Activated T-helper 2 cell treated with anti-CD3 and anti-CD28 coated beads, Interferon-gamma antibody, Interleukin-2, Interleukin-4, amounts not matched to agents 10 μg/mL and 5 μg/mL and 100 μg/mL, durations not matched to agents 14 hours and 24 hours and 36 hours (primary cell): ENCODE measurements around the gene SV2B. TPM values are rescaled to one million over a fixed set of nuclear protein-coding genes. Genes with fewer than 3 reads are reported as not detected.

Experiments
- DNase-seq: peaks from one replicate; pipeline ENCODE4 v3.0.0; 2021; ENCODE audit warnings: low spot score
- H3K27ac Mint-ChIP-seq: one replicate; pipeline ENCODE4 v1.8.0; 2021; ENCODE audit warnings: mixed read lengths
- H3K27me3 Mint-ChIP-seq: one replicate; pipeline ENCODE4 v1.8.0; 2021; ENCODE audit warnings: low read depth, mixed read lengths
- H3K36me3 Mint-ChIP-seq: one replicate; pipeline ENCODE4 v1.8.0; 2021; ENCODE audit warnings: low read depth, mixed read lengths
- H3K4me1 Mint-ChIP-seq: one replicate; pipeline ENCODE4 v1.8.0; 2021; ENCODE audit warnings: low read depth, mixed read lengths
- H3K4me3 Mint-ChIP-seq: one replicate; pipeline ENCODE4 v1.8.0; 2021; ENCODE audit warnings: low read depth, mild to moderate bottlenecking, moderate library complexity, mixed read lengths
- H3K9me3 Mint-ChIP-seq: one replicate; pipeline ENCODE4 v1.8.0; 2021; ENCODE audit warnings: mixed read lengths
- intact Hi-C: fragments of 100-400 bp; cut with micrococcal nuclease; formaldehyde crosslinking; loops from one replicate; pipeline ENCODE4 v1.15.1; 2023
- total RNA-seq: library from RNA; stranded (reverse); gene quantifications from 2 replicates; pipeline ENCODE4 v1.2.3, GENCODE V29; 2022

The SV2B gene
- total RNA-seq, 1 donor from 2014 or later, result 0.02 TPM

DNA sequence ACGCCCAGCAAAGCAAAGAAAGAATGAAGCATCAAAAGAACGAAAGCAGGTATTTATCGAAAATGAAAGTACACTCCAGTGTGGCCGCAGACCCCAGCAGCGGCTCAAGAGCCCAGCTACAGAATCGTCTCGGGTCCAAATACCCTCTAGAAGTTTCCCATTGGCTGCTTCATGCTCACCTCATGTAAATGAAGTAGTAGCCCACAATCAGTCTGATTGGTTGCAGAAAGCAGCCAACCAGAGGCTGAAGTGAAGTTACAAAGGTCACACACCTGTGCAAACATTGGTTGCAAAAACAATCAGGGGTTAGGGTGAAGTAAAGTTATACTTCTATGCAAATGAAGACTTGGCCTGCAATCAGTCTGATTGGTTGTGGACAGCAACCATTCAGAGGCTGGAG, 32.0 kb downstream of the SV2B start:
- Mint-ChIP-seq H3K27me3 (peaks cover 5% of the 10 kb centered on the region), H3K9me3 (no peaks in the 10 kb centered on the region), H3K36me3 (no peaks in the 10 kb centered on the region), H3K4me1 (no peaks in the 10 kb centered on the region), H3K27ac (no peak overlapping the region), H3K4me3 (no peak overlapping the region)
- no peak for DNase-seq
- intact Hi-C loops, result no loop called here

DNA sequence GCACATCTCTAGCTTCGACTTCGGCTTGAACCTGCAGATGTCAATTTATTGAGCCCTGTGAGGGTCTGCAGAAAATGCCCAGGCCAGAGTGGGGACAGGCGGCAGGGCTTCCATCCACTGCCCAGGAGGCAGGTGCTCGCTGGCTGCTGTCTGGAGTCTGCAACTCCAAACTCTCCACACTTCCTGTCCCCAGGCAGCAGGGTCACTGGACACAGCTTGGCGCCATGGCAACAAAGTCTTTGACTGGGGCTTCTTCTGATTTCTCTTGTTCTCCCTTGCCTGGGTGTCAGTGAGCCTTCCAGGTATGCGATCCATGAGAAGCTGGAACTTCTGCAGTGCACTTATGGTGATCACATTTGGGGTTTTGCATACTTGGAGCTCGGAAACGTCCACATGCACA, 33.5 kb downstream of the SV2B start:
- peaks cover 4% of the 10 kb centered on the region for H3K27me3 Mint-ChIP-seq
- H3K4me1 Mint-ChIP-seq, result no peaks in the 10 kb centered on the region
- H3K36me3 Mint-ChIP-seq, result no peaks in the 10 kb centered on the region
- no peak overlapping the region for H3K4me3 Mint-ChIP-seq
- DNase-seq, result no peak
- intact Hi-C loops, result no loop called here
- H3K27ac Mint-ChIP-seq, result no peak overlapping the region
- no peaks in the 10 kb centered on the region for H3K9me3 Mint-ChIP-seq

DNA sequence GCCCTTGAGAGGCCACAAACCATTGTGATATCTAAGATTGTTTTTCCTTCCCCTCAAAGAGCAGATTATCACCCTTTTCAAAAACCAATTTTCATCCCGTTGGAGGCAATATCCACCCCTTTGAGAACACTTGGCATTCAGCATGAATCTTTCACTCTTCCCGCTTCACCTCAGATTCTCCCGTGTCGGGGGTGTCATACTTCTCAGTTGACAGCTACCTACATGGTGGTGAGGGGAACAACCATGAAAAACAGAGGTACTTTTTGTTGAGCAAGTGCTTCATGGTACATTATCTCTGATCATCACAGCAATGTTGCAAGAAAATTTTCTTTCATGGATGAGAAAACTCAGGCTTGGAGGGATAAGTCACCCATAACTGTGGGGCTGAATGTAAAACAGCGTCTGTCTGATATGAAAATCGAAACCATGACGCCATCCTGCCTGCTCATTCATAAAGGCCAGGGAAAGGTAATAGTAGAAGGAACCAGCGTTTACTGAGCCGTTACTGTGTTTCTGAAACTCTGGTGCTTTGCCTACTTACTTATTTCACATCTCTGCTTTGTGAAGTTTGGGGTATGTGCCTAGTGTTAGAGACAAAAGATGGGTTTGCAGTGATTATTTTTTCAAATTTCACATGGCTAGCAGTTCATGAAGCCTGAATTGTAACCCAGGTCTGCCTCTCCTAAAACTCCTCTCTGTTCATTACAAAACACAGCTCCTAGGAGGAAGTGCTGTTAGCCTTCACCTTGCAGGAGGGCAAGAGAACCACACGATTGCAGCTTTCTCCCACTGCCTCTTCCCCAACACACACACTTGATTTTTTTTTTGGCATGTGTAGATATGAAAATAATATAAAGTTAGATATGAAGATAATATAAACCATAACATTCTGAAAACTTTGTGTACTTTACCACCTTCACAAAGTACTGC, 35.4 kb downstream of the SV2B start:
- H3K27me3 Mint-ChIP-seq, result peaks cover 11% of the 10 kb centered on the region
- no peak overlapping the region for H3K27ac Mint-ChIP-seq
- DNase-seq, result no peak
- H3K9me3 Mint-ChIP-seq, result no peaks in the 10 kb centered on the region
- intact Hi-C loops, result no loop called here
- H3K36me3 Mint-ChIP-seq, result no peaks in the 10 kb centered on the region
- no peaks in the 10 kb centered on the region for H3K4me1 Mint-ChIP-seq
- no peak overlapping the region for H3K4me3 Mint-ChIP-seq

DNA sequence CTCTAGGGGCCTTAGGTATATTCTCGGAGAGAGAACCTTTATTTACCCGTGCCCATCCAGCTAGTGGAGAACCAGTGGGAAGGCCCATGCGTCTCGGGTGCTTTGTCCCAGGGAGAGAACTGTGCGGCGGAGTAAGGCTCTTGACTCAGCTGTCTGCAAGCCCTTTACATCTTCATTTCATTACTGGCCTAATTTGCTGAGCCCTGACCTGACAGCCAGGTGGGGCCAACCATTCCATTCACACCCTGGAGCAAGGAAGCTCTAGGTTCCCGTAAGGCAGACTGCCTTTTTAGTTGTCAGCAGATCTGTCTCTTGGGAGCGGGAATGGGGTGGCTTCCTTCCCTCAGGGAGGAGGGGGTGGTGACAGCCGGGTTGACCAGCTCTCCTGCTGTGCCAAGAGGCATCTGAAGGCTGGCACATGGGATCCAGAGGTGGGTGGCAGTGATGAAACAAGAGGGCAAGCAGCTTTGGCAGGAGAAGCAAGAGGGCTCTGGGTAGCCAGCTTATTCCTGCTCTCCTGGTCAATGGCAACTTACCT, 36.4 kb downstream of the SV2B start:
- intact Hi-C loops, result no loop called here
- no peak overlapping the region for H3K4me3 Mint-ChIP-seq
- no peaks in the 10 kb centered on the region for H3K9me3 Mint-ChIP-seq
- DNase-seq, result no peak
- no peaks in the 10 kb centered on the region for H3K36me3 Mint-ChIP-seq
- H3K27ac Mint-ChIP-seq, result no peak overlapping the region
- H3K27me3 Mint-ChIP-seq, result peaks cover 13% of the 10 kb centered on the region
- H3K4me1 Mint-ChIP-seq, result no peaks in the 10 kb centered on the region

DNA sequence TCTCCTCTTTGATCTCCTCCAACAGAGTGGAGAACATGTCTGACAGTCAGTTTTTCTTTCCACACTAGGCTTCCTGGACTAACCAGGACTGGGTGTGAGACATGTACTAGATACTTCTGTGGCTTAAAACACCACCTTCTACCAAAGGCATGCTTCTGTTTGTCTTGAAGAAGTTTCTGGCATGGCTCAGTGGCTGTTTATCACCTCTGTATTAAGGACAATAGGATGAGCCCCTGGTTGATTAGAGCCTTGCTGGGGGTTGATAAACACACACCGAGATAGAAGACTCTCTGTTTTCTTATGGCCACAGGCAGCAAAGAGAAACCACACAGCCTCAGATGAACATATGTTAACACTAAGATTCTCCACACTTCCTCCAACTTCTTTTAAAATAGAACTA, 40.5 kb downstream of the SV2B start:
- no peak overlapping the region for H3K4me3 Mint-ChIP-seq
- peaks cover 21% of the 10 kb centered on the region for H3K27me3 Mint-ChIP-seq
- no peak for DNase-seq
- H3K9me3 Mint-ChIP-seq, result no peaks in the 10 kb centered on the region
- H3K27ac Mint-ChIP-seq, result no peak overlapping the region
- intact Hi-C loops, result no loop called here
- no peaks in the 10 kb centered on the region for H3K36me3 Mint-ChIP-seq
- no peaks in the 10 kb centered on the region for H3K4me1 Mint-ChIP-seq

DNA sequence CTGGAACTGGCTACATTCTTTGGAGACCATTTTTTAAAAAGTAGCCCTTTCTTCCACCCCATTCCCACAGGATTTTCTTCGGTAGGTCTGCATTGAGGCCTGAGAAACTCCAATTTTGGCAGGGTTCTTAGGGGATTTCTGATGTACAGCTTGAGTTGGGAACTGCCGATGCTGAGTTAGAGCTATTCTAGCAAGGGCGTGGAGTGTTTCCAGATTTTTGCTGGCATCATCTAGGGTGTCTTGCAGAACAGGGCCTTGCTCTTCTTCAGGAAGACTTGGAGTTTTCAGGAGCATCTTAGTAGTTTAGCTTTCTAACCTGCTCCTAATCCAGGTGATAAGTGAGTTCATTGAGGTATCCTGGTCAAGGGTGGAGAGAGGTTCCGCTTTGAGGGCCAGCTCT, 41.0 kb downstream of the SV2B start:
- intact Hi-C loops, result no loop called here

DNA sequence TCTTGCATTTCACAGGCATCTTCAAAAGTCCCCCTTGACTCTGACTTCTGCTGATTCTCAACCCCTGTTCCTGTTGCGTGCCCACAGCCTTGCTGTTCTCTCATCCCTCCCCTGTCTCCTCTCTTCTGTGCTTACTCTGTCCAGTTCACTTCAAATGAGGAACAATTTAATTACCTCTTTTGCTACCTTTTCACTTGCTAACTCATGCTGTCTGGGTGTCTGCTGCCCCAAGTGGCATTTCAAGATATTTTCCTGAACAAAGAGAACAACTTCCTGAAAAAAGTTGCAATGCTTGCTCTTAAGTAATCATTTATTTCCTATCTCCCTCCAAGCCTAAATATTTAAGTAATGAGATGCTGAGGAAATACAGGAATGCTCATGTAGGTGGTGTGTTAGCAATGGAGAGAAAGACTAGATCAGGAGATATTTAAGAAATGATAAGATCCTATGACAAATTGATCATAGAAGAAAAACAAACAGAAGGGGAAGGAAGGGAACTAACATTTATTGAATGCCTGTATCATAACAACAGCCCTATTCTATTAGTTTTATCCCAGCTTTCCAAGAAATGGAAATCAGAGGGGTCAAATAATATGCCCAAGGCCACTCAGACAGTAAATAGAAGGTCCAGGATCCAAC, 42.2 kb downstream of the SV2B start:
- no peak overlapping the region for H3K4me3 Mint-ChIP-seq
- H3K36me3 Mint-ChIP-seq, result no peaks in the 10 kb centered on the region
- H3K27me3 Mint-ChIP-seq, result peaks cover 23% of the 10 kb centered on the region
- H3K27ac Mint-ChIP-seq, result no peak overlapping the region
- no peaks in the 10 kb centered on the region for H3K9me3 Mint-ChIP-seq
- intact Hi-C loops, result no loop called here
- H3K4me1 Mint-ChIP-seq, result no peaks in the 10 kb centered on the region
- no peak for DNase-seq

More for the DNA sequence above, 41.0 kb downstream of the SV2B start:
- DNase-seq, result no peak
- Mint-ChIP-seq H3K9me3 (no peaks in the 10 kb centered on the region), H3K27me3 (peaks cover 19% of the 10 kb centered on the region), H3K36me3 (no peaks in the 10 kb centered on the region), H3K4me1 (no peaks in the 10 kb centered on the region), H3K4me3 (no peak overlapping the region), H3K27ac (no peak overlapping the region)

DNA sequence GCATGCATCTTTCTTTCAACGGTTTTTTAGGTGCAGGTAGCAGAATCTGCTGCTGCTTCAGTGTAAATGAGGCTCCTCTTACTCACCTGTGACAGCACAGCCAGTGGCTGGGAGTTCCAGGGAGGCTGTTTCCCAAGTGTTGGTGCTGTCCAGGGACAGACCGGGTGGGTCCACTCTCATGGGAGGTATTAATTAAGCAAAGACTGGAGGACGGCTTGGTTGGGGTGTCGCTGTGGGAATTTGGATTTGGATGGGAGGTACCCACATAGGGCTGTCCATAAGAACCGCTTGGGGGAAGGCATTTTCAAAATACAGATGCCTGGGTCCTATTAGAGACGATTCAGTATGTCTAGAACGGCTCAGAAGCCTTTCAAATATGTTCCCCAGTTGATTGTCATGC, 42.9 kb downstream of the SV2B start:
- H3K9me3 Mint-ChIP-seq, result no peaks in the 10 kb centered on the region
- no peak overlapping the region for H3K4me3 Mint-ChIP-seq
- H3K4me1 Mint-ChIP-seq, result no peaks in the 10 kb centered on the region
- no peak for DNase-seq
- H3K27ac Mint-ChIP-seq, result no peak overlapping the region
- H3K27me3 Mint-ChIP-seq, result peaks cover 24% of the 10 kb centered on the region
- intact Hi-C loops, result no loop called here
- no peaks in the 10 kb centered on the region for H3K36me3 Mint-ChIP-seq

DNA sequence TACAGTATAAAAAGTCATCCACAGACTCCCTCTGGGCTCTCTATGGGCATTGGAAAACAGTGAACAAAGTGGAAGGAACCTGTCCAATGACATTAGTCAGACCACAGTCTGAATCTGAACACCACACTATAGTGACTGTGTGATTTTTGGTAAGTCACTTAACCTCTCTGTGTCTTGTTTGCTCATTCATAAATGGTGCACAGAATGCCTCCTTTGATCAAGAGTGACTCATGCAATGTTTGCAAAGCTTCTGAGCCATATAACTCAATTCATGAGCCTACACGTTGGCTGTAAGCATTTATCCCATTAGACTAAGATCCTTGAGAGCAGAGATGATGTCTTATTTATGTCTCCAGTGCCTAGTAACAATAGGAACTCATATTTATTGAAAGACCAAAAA, 46.7 kb downstream of the SV2B start:
- Mint-ChIP-seq H3K4me3 (no peak overlapping the region), H3K9me3 (no peaks in the 10 kb centered on the region), H3K27me3 (peaks cover 27% of the 10 kb centered on the region), H3K27ac (no peak overlapping the region), H3K4me1 (no peaks in the 10 kb centered on the region), H3K36me3 (no peaks in the 10 kb centered on the region)
- intact Hi-C loops, result no loop called here
- no peak for DNase-seq

DNA sequence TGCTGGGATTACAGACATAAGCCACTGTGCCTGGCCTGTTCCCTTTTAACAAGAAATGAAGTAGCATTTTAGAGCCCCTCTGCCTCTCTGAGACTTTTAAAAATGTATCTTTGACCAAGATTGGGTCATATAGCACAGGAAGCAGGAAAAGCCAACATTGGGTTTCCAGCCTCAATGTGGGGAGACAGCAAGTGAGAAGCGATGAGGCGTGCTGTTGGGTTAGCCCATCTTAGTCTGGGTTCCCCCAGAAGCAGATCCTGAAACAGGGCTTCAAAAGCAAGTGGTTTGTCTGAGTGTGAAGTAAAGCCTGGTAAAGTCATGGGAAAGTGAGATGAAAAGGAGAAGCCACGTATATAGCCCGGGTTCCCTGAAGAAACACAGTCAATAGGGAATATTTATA, 48.2 kb downstream of the SV2B start:
- peaks cover 21% of the 10 kb centered on the region for H3K27me3 Mint-ChIP-seq
- no peak overlapping the region for H3K27ac Mint-ChIP-seq
- no peaks in the 10 kb centered on the region for H3K9me3 Mint-ChIP-seq
- H3K4me3 Mint-ChIP-seq, result no peak overlapping the region
- no peak for DNase-seq
- intact Hi-C loops, result no loop called here
- H3K36me3 Mint-ChIP-seq, result no peaks in the 10 kb centered on the region
- no peaks in the 10 kb centered on the region for H3K4me1 Mint-ChIP-seq

DNA sequence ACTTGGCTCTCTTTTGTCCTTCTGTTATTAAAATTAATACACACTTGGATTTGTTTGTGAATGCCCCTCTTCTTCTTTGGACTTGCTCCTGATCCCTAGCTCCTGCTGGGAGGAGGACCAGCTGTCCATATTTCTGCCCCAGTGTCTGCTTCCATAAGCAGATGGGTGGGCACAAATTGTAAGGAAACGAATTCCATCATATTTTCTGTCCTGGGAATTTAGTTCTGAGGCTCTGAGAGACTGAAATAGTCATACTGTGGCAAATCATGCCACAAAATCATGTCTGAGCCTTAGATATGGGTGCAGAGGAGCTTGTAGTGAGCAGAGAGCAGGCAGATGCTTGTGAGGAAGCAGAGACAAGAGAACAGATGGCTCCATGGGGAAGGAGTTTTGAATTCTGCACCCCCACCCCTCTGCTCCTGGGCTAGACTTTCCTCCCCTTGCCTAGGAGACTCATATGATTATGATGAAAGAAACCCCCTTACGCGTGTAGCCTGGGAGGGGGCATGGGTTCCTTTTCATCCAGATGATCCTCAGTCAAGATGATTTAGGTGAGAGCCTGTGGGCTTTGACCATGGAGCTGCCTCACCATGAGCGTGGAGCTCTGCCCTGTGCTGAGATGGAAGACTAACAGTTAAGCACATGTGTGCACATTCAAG, 50.6 kb downstream of the SV2B start:
- DNase-seq, result no peak
- H3K4me3 Mint-ChIP-seq, result no peak overlapping the region
- no peaks in the 10 kb centered on the region for H3K9me3 Mint-ChIP-seq
- no peaks in the 10 kb centered on the region for H3K4me1 Mint-ChIP-seq
- peaks cover 22% of the 10 kb centered on the region for H3K27me3 Mint-ChIP-seq
- no peak overlapping the region for H3K27ac Mint-ChIP-seq
- no peaks in the 10 kb centered on the region for H3K36me3 Mint-ChIP-seq
- intact Hi-C loops, result no loop called here

DNA sequence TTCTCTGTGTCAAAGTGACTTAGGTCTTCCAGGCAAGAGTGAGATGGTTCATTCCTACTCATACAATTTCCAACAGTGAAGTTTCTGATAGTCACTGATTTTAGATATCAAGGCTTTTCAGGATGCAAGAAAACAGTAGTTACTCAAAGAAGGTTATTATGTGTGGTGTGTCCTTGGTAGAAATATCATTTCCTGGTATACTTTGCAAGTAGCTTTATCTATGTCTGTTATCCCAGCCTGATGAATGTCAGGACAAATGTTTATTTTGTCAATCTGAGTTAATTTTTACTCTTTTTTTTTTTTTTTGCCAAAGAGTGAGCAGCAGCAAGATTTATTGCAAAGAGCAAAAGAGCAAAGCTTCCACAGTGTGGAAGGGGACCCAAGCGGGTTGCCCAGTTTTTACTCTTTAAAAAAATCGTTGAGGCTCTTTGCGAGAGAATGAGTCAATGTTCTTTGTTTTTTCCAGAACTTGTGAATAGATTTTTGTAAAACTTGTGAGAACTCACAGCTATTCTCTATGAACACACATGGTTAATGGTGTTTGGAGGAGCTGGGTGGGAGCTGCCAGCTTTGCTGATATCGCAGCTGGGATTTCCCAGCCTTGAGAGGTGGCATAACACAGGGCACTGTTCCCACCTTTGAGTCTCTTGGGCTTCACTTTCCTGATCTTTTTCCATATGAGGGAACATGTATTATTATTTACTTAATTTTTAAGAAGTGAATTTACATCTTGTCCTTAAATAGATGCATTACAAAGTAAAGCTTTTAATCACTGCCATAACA, 51.9 kb downstream of the SV2B start:
- Mint-ChIP-seq H3K27me3 (peaks cover 20% of the 10 kb centered on the region), H3K36me3 (no peaks in the 10 kb centered on the region), H3K4me1 (no peaks in the 10 kb centered on the region), H3K9me3 (no peaks in the 10 kb centered on the region), H3K27ac (no peak overlapping the region), H3K4me3 (no peak overlapping the region)
- DNase-seq, result no peak
- intact Hi-C loops, result no loop called here
